Rectal smooth muscle tissue (tissue), 1 donor: ENCODE measurements around the gene SDHA.
"Not testable (repeated sequence)": the region's sequence is repeated elsewhere in the genome, so short reads cannot be mapped to it uniquely, and the experiment has no call there.

Experiments used
- H3K27ac ChIP-seq: one replicate; pipeline ENCODE4 v1.7.0; 2013; ENCODE audit warnings: low read depth, low read length, inconsistent platforms
- H3K27me3 ChIP-seq: one replicate; pipeline ENCODE4 v1.7.0; 2013; ENCODE audit warnings: low read length; ENCODE audit not compliant: control insufficient read depth, insufficient read depth
- H3K36me3 ChIP-seq: one replicate; pipeline ENCODE4 v1.7.0; 2013; ENCODE audit warnings: low read length; ENCODE audit not compliant: control insufficient read depth, insufficient read depth
- H3K4me1 ChIP-seq: one replicate; pipeline ENCODE4 v1.7.0; 2013; ENCODE audit warnings: low read length; ENCODE audit not compliant: control insufficient read depth, insufficient read depth
- H3K4me3 ChIP-seq: one replicate; pipeline ENCODE4 v1.7.0; 2013; ENCODE audit warnings: low read length
- H3K9ac ChIP-seq: one replicate; pipeline ENCODE4 v1.7.0; 2013; ENCODE audit warnings: low read length

SDHA gene

DNA sequence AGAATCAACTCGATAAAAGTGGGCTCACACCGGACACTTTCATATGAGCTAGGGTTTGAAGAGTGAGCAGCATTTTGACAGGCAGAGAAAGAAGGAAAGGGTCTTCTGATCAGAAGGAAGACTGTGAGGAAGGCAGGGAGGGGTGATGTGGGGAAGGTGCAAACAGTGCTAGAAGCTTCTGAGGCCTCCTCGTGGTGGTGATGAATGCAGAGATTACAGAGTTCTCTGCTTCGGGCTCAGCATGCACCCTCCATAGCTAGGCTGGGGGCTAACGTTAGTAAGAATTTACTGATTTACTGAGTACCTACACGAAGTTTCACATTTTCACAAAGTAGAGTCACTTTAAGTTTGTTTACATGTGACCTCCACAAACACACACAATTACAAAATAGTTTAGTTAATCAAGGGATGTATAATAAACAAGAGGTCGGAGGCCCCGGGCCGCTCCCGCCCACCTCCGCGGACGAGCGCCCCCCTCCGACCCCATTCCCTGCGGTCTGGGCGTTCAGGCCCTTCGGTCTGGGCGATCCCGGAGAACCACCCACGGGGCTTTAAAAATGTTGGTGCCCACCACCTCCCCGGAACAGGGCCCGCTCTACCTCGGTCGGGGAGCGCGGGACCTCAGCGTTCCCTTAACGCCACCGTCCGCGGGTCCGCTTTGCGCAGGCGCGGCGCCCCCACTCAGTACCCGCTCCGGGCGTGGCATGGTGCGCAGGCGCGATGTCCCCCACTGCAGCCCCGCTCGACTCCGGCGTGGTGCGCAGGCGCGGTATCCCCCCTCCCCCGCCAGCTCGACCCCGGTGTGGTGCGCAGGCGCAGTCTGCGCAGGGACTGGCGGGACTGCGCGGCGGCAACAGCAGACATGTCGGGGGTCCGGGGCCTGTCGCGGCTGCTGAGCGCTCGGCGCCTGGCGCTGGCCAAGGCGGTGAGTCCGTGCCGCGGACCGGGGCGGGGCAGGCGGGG, at the start of gene SDHA, which contains the start of gene CCDC127:
Gene SDHA, plus strand, starts transcription at position 827 of the 963 bp plus-strand sequence. Its CDS starts 36 bp downstream, at position 863.
Gene CCDC127, minus strand, starts transcription at position 660 of the 963 bp plus-strand sequence. CDS start 1,304 bp downstream, outside the sequence.
- not testable (repeated sequence) for H3K36me3 ChIP-seq, H3K27me3 ChIP-seq, H3K4me1 ChIP-seq
- Histone ChIP-seq H3K27ac (peak within 1 kb of the TSS; percentile 83), H3K9ac (peak within 1 kb of the TSS; percentile 90), H3K4me3 (peak within 1 kb of the TSS; percentile 90)

DNA sequence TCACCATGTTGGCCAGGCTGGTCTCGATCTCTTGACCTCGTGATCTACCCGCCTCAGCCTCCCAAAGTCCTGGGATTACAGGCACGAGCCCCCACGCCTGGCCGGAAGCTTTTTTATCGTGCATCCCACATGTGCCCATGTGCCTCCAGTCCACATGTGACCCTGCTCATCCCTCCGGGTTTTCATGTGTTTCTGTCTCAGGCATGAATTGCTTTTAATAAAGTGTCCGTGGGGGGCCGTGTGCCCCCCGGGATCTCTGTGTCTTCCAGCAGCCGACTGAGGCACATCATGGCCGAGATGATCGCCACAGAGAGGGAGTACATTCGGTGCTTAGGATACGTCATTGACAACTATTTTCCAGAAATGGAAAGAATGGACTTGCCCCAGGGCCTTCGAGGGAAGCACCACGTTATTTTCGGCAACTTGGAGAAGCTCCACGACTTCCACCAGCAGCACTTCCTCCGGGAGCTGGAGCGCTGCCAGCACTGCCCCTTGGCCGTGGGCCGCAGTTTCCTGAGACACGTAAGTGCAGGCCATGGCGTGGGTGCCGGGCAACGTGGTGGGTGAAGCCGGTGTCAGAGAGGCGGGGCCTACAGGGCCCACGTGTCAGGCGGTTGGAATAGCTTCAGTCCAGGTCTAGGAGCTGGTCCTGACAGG, 48.9 kb upstream of the SDHA start:
- H3K36me3 ChIP-seq, result no peaks in the 10 kb centered on the region
- no peaks in the 10 kb centered on the region for H3K27me3 ChIP-seq
- no peaks in the 10 kb centered on the region for H3K4me1 ChIP-seq
- H3K4me3 ChIP-seq, result no peak overlapping the region
- no peak overlapping the region for H3K27ac ChIP-seq
- no peak overlapping the region for H3K9ac ChIP-seq

DNA sequence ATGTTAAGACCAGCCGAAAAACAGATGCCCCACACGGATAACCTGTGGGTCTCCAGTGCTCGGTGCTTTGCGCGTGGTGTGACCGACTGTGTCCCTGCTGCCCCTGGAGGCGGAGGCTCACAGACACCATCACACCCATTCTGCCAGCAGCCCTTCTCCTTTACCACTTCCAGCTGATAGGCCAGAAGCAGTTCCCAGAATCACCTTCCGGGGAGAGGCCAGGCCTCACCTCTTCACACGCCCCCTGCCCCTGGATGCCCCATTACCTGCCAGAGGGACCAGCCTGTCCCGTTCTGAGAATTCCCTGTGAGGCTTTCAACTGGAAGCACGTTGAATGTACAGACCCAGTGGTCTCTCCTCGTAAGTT, 48.4 kb upstream of the SDHA start:
- Histone ChIP-seq H3K4me3 (no peak overlapping the region), H3K9ac (no peak overlapping the region), H3K27ac (no peak overlapping the region)

DNA sequence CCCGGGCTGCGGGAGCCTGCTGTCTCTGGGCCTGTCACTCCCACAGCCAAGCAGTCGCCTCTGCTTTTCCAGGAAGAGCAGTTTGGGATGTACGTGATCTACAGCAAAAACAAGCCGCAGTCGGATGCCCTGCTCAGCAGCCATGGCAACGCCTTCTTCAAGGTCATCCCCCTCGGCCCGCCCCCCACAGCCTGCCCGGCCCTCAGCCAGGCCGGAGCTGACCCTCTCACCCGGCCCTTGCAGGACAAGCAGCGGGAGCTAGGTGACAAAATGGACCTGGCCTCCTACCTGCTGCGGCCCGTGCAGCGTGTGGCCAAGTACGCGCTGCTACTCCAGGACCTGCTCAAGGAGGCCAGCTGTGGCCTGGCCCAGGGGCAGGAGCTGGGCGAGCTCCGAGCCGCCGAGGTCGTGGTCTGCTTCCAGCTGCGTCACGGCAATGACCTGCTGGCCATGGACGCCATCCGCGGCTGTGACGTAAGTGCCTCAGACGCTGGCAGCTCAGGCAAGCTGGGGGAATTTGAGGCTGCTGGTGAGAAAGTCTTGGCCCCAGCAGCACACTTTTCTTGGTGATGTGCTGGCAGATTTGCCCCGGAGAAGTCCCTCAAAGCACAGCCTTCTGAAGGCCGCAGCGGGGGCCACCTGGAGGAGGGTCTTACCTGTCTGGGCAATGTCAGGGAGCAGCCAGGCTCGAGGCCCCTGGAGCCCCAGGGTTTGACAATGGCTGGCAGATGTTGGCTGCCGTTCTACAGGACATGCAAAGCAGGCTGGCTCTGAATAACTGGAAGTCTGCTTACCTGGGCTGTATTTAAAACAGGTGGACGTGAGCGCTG, 46.9 kb upstream of the SDHA start:
- Histone ChIP-seq H3K4me1 (no peaks in the 10 kb centered on the region), H3K27me3 (no peaks in the 10 kb centered on the region), H3K27ac (no peak overlapping the region), H3K9ac (no peak overlapping the region), H3K4me3 (no peak overlapping the region), H3K36me3 (no peaks in the 10 kb centered on the region)

More for the DNA sequence above, 48.4 kb upstream of the SDHA start:
- no peaks in the 10 kb centered on the region for H3K27me3 ChIP-seq
- no peaks in the 10 kb centered on the region for H3K36me3 ChIP-seq
- no peaks in the 10 kb centered on the region for H3K4me1 ChIP-seq

DNA sequence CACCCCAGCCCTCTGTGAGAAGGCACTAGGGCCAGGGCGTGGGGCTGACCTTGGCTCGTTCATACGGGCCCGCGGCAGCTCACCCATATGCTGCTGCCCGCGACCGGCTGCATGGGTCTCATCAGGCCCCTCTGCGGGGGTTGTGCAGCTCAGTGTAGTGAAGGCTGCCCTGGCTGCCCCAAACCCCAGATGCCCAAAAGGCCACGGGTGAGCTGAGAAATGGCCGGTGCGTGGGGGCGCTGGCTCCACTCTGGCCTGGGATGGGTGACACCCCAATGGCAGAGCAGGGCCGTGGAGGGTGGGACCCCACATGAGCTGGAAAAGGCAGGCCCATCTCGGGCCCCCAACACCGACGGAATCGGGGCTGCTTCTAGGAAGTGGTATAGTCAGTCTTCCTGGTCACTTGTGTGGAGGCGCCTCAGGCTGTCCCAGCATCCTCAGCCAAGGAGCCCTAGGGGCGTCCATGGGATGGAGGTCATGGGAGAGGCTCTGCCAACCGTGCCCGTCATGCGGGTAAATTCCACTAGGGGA, 46.3 kb upstream of the SDHA start:
- Histone ChIP-seq H3K4me1 (no peaks in the 10 kb centered on the region), H3K9ac (no peak overlapping the region), H3K27me3 (no peaks in the 10 kb centered on the region), H3K27ac (no peak overlapping the region), H3K36me3 (no peaks in the 10 kb centered on the region), H3K4me3 (no peak overlapping the region)

DNA sequence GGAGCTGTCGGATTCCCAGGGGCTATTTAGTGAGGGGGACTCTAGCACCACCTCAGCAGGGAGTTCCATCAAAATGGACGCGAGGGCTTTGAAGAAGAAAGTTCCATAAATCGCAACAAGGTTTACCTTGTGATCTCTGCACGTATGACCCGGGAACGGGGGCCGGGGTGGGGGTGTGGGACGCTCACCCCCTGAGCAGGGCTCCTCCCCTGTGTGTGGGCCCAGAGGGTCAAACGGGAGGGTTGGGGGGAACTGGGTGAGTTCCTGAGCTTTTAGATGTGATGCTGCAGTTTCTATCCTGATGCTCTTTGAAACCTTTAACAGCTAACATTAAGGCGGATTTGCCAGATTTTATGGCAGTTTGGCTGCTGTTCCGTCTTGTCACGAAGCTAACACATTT, 45.7 kb upstream of the SDHA start:
- no peak overlapping the region for H3K27ac ChIP-seq
- no peaks in the 10 kb centered on the region for H3K27me3 ChIP-seq
- no peak overlapping the region for H3K4me3 ChIP-seq
- H3K9ac ChIP-seq, result no peak overlapping the region
- H3K36me3 ChIP-seq, result no peaks in the 10 kb centered on the region
- no peaks in the 10 kb centered on the region for H3K4me1 ChIP-seq

DNA sequence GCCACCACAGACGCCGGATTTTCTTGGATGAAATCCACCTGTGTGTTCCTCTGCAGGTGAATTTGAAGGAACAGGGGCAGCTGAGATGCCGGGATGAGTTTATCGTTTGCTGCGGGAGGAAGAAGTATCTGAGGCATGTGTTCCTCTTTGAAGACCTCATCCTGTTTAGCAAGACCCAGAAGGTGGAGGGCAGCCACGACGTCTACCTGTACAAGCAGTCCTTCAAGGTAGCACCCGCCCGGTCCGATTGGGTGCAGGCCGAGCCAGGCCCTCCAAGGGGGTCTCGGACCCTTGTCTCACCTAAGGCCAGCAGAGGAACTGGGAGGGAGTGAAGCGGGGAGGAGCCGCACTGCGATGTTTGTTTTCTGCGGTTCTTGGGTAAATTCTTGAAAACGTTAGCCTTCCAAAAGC, 45.3 kb upstream of the SDHA start:
- Histone ChIP-seq H3K4me3 (no peak overlapping the region), H3K9ac (no peak overlapping the region), H3K36me3 (no peaks in the 10 kb centered on the region), H3K4me1 (no peaks in the 10 kb centered on the region), H3K27ac (no peak overlapping the region), H3K27me3 (no peaks in the 10 kb centered on the region)

DNA sequence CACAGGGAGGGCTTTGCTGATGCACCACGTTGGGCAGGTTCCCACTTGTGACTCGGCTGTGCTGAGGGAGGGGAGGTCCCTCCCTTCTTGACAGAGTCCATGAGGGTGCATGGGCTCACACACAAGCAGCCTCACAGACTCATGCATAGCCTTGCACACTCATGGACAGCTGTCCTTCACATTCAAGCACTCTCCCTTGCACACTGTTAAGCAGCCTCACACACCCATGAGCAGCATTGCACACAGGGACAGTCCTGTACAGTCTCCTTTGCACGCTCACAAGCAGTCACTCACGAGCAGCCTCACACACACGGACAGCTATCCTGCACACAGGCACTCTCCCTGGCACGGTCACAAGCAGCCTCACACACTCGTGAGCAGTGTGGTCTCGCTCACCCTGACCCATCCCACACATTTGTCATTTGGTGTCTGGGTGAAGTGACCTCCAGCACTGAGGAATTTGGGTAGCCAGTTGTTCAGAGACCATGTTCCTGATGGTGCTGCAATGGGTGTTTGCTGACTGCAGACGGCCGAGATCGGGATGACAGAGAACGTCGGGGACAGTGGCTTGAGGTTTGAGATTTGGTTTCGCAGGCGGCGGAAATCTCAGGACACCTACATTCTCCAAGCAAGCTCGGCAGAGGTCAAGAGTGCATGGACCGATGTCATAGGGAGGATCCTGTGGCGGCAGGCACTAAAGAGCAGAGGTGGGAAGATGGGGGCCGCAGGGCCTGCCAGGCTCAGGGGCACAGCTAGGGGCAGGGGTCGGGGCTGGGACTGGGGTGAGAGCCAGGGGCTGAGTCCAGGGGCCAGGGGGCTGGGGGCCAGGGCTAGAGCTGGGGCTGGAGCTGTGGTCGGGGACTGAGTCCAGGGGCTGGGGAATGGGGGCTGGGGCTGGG, 44.5 kb upstream of the SDHA start:
- no peaks in the 10 kb centered on the region for H3K27me3 ChIP-seq
- no peaks in the 10 kb centered on the region for H3K36me3 ChIP-seq
- H3K27ac ChIP-seq, result no peak overlapping the region
- no peak overlapping the region for H3K9ac ChIP-seq
- H3K4me1 ChIP-seq, result no peaks in the 10 kb centered on the region
- H3K4me3 ChIP-seq, result no peak overlapping the region

DNA sequence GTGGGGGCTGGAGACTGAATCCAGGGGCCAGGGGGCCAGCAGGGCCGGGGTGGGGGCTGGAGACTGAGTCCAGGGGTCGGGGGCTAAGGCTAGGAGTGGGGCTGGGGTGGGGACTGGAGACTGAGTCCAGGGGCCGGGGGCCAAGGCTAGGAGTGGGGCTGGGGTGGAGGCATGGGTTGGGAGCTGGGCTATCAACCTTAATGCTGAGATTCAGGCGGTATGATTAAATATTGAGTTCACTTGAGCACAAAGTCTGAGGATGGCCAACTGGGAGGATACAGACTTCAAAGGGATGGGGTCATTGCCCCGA, 43.9 kb upstream of the SDHA start:
- Histone ChIP-seq H3K27ac (no peak overlapping the region), H3K27me3 (no peaks in the 10 kb centered on the region), H3K36me3 (no peaks in the 10 kb centered on the region), H3K4me3 (no peak overlapping the region), H3K4me1 (no peaks in the 10 kb centered on the region), H3K9ac (no peak overlapping the region)

DNA sequence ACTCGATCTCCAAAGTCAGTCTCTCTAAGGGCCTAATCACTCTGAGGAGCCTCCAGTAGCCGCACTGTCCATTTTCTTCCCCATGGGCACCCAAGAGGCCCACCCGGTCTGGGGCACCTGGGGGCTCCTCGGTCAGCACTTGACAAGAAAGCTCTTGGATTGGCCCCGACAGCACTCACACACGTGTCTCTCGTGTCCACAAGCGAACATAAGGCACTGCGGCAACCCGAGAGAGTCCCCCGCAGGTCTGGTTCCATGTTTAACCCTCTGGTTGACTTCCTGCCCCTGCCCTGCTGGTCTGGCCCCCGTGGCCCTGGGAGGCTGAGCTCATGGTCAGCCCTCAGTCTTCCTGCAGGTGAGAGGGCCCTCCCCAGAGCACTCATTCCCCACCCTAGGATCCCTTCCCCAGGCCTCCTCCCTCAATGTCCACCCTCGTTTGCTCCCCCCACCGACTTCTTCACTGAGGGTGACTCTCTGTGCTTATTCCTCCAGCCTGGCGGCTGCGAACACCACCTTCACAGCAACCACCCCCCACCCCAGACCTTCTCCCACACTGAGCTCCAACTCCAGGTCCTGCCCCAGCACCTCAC, 43.1 kb upstream of the SDHA start:
- Histone ChIP-seq H3K4me1 (no peaks in the 10 kb centered on the region), H3K36me3 (no peaks in the 10 kb centered on the region), H3K4me3 (no peak overlapping the region), H3K27ac (no peak overlapping the region), H3K9ac (no peak overlapping the region), H3K27me3 (no peaks in the 10 kb centered on the region)

DNA sequence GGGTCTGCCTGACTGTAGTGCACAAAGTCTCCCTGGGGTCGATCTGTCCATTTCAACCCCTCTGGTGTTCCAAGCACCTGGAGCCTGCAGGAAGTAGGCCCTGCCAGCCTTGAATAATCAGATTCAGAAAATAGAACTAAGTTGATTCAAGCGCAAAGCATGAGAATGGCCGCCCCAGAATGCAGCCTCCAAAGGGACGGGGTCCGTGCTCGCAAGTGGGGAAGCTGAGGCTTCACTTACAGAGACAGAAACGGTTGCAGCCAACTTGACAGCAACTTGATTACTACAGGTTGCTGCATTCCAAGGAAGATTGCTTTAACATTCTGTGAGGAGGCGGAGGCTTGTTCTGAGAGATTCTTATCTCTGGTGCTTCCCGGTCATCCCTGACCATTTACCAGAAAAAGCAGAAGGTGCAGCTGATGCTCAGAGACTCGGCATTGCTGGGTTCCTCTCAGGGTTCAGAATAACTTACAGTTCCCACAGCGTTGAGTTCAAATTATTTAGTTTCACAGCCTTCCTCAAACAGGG, 41.8 kb upstream of the SDHA start:
- no peaks in the 10 kb centered on the region for H3K4me1 ChIP-seq
- H3K36me3 ChIP-seq, result no peaks in the 10 kb centered on the region
- H3K27me3 ChIP-seq, result no peaks in the 10 kb centered on the region
- H3K27ac ChIP-seq, result no peak overlapping the region
- no peak overlapping the region for H3K9ac ChIP-seq
- H3K4me3 ChIP-seq, result no peak overlapping the region
